ENCODE data around the gene HIVEP3.

HIVEP3 gene

DNA sequence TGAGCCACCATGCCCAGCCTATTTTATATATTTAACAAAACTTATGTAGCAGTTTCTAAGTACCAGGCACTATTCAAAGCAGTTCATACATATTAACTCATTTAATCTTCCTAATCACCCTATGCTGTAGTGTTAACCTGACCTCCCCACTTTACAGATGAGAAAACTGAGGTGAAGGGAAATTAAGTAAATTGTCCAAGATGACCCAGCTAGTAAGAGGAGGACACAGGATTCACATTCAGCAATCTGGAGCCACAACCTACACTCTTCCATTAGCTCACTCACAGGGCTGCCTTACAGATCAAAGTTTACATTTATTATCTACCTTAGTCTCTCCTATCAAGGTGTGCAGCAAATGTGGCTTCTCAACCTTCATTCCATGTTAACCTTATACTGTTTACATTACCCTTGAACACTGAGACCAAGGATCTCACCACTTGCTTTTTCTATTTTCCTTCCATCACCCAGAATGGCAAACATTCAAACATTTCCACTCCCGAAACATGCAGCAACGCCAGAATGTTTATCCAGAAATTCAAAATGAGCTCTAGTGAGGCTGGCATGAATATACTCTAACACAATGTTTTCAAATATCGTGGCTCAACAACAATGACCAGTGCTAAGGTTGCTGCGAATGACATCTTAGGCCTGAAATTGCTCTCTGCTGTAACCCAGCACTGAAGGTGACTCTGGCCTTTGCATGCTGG is 24.5 kb downstream of the HIVEP3 start:
- DNase-seq (ENCODE audit: low read depth in 2 of 2) = no peak

DNA sequence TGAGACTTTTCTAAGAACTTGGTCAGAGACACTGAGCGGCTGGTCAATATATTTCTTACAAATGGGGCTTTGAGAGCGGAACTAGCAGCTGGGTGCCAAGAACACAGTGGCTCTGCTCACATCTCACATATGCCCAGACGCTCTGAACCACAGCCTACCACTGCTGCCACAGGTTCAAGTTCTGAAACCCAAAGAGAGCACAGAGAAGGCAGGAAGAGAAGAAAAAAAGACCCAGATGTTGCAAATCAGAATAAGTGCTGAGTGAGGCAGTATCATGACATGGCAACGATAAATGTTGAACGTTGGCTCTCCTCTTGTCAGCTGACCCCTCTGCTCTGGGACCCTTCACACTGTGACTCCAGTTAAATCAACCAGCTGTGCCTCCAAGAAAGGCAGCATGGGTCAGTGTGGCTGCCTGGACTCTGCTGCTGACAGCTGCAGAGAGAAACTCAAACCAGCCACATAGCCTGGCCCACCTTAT is 26.4 kb downstream of the HIVEP3 start:
- no peak for DNase-seq (ENCODE audit: low read depth in 2 of 2)

DNA sequence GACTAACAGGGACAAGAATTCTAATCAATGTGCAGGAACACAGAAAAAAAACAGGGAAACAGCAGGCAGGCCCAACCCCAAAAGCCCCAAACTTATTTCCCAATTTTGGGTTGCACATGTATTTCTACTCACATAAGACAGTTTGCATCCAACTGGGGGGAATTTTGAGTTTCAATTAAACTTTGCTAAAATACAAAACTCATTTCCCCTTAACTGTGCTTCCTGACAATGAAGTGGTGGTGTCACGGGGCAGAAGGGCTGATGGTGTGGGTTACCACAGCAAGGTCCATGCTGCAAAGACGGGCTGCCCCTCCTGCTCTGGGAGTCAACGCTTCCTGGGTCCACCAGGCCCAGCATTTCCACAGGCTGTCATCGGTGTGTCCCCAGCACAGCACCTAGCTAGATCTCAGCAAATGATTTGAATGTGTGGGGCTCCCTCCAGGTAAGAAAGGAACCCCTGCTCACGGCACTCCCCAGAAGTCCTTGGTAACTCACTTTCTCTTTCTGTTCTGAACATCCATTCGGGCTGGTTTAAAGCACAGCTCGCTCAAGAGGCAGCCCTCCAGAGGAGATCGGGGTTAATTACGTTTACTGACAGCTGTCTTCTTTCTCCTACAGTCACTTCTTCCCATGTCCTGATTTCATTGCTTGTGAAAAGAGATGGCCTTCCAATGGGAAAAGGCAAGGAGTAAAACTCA is 27.4 kb downstream of the HIVEP3 start:
- DNase-seq (ENCODE audit: low read depth in 2 of 2) = no peak

DNA sequence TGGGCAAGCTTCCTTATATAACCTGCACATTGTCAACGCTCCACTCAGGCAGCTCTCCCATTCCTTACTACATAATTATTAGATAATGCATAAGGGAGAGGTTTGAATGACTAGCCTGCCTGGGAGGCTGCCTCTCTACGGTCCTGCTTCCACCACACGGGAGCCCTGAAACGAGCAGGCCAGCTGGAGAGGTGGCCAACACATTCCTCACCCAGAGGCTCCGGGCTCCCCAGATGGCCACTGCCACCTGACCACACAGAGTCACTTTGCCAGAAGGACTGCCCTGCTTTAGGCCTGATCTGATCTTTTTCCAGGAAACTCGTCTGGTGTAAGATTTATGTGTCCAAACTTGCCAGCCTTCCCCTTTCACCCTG is 27.9 kb downstream of the HIVEP3 start:
- no peak for DNase-seq (ENCODE audit: low read depth in 2 of 2)

DNA sequence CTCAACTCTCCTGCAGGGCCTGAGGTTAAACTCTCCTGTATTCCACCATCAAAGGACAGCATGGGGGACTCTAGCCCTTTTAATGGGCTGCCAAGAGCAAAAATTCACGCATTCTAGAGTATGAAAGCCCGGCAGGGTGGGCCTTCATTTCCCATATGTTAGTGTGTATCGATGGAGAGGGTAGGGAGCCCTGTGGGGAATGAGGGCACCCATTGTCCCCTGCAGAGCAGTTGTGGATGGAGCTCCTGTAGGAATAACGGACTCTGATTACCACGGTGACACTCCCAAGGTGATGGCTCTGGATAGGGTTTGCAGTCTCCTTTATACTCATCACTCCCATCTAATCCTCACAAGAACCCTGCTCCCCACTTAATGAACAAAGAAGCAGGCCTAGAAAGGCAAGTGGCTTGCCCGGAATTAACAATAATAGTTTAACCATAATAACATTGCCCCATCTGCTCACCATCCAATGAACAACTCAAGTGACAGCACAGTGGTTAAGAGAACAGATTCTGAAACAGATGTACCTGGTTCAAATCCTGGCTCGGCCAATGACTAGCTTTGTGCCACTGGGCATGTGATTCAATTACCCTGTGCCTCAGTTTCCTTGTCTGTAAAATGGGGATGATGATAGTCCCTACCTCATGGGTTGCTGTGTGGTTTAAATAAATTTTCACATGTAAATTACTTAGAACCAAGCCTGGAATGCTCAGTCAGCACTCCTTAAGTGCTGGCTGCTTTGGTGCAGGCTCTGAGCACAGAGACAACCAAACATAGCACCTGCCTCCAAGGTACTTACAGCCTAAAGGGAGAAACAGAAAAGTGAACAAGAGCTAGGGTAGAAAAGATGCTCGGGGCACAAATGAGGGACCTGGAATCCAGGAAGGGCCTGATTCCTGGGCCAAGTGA is 29.0 kb downstream of the HIVEP3 start:
- no peak for DNase-seq (ENCODE audit: low read depth in 2 of 2)

DNA sequence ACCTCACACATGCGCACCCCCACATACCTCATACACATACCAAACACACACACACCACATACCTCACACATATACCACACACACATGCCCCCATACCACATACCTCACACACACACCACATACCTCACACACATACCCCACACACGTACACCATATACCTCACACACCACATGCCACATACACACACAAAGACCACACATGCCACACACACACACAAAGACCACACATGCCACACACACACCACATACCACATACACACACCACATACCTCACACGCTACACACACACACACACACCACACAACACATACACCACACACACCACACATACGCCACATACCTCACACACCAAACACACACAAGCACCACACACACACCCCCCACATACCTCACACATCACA is 30.0 kb downstream of the HIVEP3 start:
- DNase-seq (ENCODE audit: low read depth in 2 of 2) = no peak

DNA sequence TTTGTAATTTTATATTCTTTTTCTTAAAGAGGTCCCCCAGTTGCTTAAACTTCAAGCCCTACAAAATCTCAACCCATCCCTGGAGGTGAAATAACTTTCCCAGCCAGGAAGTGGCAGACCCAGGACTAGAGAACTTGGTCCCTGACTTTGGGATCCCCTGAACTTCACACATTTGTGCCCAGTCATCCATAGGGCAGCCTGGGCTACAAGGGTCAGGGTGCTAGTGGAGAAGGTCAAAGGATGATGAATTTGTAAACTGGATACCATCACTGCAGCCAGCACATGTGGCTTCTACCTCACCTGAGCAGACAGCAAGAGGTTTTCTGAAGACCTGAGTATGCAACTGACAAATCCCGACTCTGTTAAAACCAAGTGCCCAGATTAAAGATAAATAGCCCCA is 31.4 kb downstream of the HIVEP3 start:
- no peak for DNase-seq (ENCODE audit: low read depth in 2 of 2)

DNA sequence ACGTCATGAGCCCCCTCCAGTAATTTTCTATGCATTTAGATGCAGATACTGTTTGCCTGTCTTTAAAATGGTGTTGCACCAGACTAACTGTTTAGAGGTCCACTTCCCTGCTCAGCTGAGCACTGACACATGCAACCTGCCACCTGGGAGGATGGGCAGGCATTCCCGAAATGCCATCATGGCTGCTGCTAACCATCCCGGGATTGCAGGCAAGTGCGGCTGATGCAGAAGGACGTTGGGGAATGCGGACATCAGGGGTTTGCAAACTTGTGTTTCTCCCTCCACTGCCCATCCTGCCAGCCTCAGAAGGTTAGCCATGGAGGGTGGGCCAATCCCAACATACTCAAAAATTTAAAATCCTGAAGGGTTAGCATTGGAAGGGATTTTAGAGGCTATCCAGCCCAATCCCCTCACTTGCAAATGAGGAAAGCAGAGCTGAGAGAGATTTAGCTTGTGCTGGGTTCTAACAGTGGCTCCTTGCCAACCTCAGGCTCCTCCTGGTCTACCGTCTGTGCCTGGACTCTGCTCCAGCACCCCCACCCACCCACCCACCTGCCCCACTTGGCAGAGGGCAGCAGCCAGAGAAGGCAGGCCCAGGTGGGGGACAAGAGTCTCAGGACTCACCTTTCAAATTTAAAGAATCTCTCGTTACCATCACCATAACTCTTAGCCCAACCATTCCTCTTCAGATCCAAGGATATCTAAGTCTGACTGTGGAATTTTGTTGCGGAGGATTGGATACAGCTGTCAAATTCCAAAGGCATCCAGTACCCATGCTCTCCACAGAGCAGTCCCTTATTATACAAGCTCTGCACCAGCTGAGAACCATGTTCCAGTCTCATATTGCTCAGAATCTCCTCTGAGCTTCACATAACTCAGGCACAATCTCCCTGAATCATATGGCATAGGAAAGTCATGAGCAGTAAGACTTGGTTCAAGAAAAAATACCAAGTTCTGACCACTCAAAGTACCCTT is 34.2 kb downstream of the HIVEP3 start:
- DNase-seq (ENCODE audit: low read depth in 2 of 2) = no peak

DNA sequence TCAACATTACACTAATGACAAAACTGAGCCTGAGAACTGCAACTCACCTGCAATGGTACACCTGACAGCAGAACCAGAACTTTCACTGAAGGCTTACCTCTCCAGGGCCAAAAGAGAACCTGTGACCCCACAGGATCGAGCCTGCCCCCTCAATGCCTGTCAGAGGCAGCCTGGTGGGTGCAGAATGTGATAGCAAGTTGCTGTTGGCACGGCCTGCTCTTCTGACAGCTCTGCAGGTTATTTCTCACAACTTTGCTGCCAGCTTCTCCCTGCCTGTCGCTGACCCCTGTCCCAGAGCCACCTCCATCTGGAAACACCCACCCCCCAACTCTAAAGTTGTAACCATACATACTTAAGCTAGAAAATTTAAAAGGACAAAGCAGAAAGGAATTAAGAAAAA is 35.2 kb downstream of the HIVEP3 start:
- DNase-seq (ENCODE audit: low read depth in 2 of 2) = no peak

DNA sequence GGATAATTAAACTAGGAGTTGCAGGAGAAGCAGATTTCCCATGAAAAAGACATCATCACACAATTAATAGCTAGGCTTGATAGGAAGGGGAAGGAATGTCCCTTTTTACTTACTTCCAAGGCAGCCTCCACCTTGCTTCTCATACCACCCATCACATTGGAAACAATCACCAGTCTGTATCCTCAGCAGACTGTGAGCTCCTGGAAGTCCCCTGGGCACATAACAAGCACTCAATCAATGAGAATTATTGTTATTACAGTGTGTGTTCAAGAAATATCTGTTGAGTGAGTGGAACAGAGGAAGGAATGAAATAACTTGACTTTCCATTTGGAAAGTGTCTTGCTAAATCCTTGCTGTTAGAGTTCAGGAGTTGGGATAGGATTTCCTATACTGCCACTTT is 36.2 kb downstream of the HIVEP3 start:
- no peak for DNase-seq (ENCODE audit: low read depth in 2 of 2)

DNA sequence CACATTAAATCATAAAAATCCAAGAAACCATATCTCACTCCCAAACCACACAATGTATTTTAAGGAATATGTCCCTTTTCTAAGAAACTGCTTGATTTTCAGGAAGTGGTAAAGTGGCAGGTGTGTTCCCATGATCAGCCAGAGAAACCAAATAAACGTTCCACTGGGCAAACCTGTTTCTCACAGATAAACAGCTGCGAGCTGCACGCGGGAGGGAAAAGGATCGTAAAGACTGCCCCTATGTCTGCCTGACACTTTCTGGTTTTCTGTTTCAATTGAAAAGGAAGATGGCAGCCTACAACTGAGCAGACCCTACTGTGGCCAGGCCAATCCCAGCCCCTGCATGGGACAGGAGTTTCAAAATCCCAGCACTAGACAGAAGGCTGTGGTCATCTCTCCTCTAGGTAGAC is 36.6 kb downstream of the HIVEP3 start:
- DNase-seq (ENCODE audit: low read depth in 2 of 2) = no peak

DNA sequence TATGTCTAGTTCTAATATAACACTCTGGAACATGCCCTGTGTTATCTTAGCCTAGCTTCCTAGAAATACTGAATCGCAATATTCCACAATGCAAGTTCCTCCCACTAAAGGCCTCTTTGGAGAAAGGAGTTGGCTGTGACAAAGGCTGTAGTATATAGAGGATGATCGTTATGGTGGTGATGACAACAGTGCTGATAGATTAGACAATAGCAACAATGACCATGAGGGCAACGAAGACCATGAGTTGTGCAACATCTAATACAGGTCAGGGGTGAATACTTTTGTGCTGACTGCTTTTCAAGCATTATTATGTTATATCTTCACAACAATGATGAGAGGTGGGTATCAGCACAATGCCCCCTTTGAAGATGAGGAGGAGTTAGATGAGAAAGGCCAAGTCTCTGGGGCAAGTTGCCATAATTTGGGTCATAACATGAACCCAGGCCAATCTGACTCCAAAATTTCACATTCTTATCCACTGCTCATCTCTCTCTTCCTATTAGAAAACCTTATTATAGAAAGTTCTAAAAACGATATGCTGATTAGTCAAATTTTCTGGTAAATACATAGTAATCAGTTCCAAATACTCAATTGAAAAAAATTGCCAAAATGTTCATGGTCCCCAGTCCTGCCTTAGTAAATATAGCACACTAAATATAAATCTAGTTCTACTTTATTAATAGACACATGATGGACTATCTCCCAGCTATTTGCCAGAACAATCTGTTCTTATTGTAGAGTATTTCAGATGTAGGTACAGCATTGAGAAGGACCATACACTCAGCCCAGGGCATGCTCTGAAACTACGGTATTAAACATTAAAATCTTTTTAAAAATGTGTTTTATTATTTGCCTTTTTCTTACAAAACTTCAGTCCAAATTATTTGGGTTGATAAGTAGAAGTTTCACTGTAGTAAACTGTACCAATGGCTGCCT is 37.5 kb downstream of the HIVEP3 start:
- no peak for DNase-seq (ENCODE audit: low read depth in 2 of 2)

DNA sequence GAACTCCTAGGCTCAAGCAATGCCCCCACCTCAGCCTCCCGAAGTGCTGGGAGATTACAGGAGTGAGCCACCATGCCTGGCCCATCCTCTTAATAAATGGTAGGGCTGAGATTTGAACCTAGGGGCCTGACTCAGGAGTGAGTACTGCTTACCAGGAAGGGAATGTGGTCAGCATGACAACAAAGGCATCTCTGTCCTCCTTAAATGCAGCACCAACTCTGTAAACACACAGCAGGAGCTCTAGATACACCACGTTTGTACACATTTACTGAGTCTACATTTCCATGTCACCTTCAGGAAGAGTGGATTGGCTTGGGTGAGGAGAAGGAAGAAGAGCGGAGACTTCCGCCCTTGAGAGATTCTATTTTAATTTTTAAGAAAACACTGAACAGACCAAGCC is 38.5 kb downstream of the HIVEP3 start:
- DNase-seq (ENCODE audit: low read depth in 2 of 2) = no peak

DNA sequence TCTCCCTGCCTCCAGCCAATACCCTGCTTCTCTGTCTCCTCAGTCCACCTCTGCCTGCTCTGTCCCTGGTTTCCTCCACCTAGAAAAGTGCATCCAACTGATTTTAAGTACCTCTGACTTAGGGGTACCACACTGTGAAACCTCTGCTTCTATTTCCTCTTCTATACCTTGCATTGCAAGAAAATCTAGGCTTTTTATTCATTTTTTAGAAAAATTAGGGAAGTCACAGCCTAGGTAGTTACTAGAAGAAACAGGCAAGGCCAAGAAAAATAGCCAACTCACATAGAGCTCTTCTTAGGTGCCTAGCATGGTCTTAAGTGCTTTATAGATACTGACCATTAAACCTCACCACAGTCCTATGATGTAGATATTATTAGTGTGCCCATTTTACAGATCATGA is 39.1 kb downstream of the HIVEP3 start:
- no peak for DNase-seq (ENCODE audit: low read depth in 2 of 2)

DNA sequence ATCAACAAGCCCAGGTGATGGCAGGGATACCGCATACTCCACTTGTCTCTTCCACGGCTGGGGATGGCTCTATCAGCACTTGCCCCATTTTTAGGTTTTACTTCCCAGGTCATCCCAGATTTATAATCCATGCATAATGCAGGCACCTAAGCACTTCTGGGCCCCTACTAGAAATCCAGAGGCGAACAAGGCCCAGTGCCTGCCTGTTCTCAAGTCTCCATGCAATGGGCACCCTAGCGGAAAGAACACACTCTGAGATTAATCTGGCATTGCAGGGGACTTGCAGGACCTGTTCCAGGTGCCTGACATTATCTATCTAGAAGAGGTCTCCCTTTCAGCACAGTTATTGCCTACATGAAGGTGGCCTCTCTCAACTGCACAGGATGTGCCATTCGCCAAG is 39.8 kb downstream of the HIVEP3 start:
- DNase-seq (ENCODE audit: low read depth in 2 of 2) = no peak

DNA sequence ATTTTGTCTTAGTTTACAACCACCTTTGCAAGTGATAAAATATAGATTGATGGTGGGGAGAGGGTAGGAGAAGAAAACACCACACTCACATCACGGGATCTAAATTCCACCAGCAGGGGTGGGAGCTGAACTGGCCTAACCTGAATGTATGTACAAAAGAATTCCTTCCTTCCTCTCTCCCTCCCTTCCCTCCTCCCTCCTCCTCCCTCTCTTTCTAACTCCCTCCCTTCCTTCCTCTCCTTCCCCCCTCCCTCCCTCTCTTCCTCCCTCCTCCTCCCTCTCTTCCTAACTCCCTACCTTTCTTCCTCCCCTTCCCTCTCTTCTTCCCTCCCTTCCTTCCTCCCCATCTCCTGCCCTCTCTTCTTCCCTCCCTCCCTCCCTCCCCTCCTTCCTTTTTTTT is 40.2 kb downstream of the HIVEP3 start:
- DNase-seq (ENCODE audit: low read depth in 2 of 2) = no peak

DNA sequence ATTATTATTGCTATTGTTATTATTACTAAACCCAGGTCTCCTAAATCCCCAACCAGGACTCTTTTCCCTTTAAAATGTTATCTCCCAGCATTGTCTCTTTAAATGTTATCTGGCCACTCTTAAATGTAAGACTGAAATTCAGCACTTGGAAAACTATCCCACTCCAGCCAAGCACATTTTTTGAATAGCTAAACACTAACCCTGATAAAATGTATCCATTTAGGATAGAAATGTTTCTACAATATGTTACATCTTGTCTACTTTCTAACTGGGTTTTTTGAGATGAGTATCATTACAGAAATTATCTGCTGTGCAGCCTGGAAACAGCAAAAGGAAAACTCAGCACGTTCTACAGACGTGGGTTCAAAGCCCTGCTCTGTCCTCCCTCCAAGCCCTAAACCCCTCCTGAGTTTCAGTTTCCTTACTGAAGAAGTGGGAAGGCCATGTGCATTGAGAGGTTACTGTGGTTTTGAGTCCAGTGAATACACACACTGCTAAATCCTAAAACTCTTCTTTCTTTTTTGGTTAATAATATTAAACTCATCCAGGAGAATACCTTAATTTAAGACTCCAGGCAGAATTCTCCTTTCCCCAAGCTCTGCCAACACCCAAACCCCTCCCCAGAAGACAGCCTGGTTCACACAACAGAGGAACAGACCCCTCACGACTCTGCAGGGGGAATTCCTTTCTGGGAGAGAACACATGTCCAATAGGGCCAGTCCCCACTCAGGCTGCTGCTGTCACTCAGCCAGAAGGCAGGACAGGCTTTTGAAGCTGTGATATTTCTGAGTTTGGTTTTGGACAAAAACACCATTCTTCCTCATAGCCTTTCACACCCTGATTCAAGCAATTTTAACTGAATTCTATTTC is 41.9 kb downstream of the HIVEP3 start:
- no peak for DNase-seq (ENCODE audit: low read depth in 2 of 2)

DNA sequence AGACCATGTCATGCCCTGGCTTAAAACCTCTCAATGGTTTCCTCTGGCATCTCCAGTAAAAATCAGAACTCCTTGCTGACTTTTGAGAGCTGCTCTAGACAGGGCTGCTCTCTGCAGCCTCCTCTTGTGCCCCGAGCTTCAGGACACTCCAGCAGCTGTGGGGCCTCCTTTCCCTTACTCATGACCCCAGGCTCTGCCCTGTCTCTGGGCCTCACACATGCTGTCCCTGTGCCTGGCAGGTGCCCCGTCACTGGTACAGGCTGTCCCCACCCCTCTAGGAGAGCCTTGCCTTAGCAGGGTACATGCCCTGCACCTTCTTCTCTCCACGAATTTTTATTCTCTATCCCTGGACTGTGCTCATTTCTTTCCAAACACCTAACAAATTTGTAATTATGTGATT is 43.2 kb downstream of the HIVEP3 start:
- no peak for DNase-seq (ENCODE audit: low read depth in 2 of 2)

DNA sequence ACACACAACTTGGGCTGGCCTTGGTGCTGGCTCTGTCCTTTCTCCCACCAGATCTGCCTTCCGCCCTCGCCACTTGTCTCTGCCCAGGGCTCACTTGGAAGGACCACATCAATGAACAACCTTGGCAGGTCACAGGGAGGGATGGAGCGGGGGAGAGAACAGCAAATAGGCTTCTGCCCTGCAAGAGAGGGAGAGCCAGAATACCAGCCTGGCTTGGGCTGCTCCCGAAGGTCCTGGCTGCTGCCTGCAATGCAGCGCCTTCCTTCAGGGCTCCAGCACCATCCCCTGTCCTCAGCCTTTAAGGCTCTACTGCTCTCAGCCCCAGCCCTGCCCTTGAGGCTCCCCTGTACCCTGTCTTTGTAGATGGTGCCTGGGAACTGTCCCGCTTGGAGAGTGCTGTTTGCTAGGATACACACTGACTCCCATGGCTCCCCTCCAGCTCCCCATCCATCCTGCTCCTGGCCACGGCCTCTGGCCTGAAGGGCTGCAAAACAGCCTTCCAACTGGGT is 43.8 kb downstream of the HIVEP3 start:
- no peak for DNase-seq (ENCODE audit: low read depth in 2 of 2)

Measured in fibroblast of skin of left quadriceps (primary cell).